NCI-H2029 treated with DMSO at 0.1 percent for 48 hours (cell line): Measurements from ENCODE around the gene ZFYVE28.

Experiments
- DNase-seq: peaks from one replicate; lab custom pipeline; 2025; lab: John Stamatoyannopoulos, UW

ZFYVE28 gene

GRCh38 chr4:2271279-2272025 is 147.0 kb downstream of the ZFYVE28 start:
- DNase-seq: no peak

GRCh38 chr4:2270341-2271165 is 147.9 kb downstream of the ZFYVE28 start:
- no peak for DNase-seq

GRCh38 chr4:2269618-2270163 is 148.8 kb downstream of the ZFYVE28 start:
- DNase-seq: no peak

GRCh38 chr4:2269206-2269531 is 149.3 kb downstream of the ZFYVE28 start:
- no peak for DNase-seq

DNA sequence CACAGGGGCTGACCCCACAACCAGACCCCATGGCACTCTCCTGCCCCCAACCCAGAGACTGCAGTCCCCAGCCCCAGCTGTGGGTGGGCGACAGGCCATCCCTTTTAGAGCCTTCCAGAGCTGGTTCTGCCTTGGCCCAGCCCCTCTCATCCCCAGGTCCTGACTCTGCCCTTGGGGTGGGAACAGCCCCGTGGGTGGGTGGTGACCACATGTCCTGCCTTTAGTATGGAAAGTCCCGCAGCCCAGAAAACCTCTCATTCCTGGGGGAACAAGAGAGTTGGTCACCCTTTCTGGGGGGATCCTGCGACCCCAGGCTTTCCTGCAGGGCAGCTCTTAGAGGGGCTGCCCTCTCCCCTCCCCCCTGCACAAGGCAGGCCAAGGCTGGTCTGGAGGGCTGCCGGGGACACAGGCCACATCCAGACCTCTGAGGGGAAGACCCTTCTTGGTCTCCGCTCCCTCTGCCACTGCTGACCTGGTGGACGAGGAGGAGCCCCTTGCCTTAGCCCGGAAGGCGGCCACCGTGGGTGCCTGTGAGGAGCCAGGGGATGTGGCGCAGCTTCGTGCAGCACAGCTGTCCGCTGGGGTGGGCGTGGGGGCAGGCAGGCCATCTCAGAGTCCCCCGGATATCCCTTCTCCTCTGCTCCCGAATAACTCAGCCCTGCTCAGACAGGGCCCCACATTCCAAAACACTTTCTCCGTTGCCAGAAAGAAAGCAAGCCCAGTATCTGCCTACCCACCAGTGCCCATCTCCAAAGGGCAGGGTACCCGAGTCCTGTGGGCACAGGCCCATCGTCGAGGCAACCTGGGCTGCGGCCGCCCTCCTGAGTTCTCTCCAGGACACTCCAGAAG is 149.9 kb downstream of the ZFYVE28 start:
- no peak for DNase-seq

- no peak for DNase-seq
Observed at GRCh38 chr4:2267841-2268240, 150.6 kb downstream of the ZFYVE28 start.

- no peak for DNase-seq
Observed at GRCh38 chr4:2267320-2267811, 151.1 kb downstream of the ZFYVE28 start.

DNA sequence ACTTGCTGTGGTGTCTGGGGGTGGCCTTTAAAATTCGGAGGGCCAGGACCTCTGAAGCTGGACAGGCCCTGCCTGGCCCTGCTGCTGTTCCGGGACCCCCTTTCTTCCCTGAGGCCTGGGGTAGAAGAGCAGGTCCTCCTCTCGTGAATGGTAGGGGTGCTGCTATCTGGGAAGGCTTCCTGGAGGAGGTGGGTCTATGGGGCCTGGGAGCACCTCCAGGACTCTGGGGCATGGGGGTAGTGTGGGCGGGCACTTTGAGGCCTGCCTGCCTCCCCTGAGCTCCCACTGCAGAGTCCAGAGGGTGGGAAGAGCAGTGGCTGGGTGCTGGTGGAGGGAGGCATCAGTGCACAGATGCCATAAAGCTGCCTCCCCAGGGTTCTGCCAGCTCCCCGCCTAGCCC is 151.6 kb downstream of the ZFYVE28 start:
- no peak for DNase-seq

- no peak for DNase-seq
Observed at GRCh38 chr4:2266181-2266580, 152.3 kb downstream of the ZFYVE28 start.

- no peak for DNase-seq
Observed at GRCh38 chr4:2265113-2266110, 153.0 kb downstream of the ZFYVE28 start.

- no peak for DNase-seq
Observed at GRCh38 chr4:2264481-2265041, 153.9 kb downstream of the ZFYVE28 start.

GRCh38 chr4:2263926-2264321 is 154.5 kb downstream of the ZFYVE28 start:
- DNase-seq: peak; percentile 11

DNA sequence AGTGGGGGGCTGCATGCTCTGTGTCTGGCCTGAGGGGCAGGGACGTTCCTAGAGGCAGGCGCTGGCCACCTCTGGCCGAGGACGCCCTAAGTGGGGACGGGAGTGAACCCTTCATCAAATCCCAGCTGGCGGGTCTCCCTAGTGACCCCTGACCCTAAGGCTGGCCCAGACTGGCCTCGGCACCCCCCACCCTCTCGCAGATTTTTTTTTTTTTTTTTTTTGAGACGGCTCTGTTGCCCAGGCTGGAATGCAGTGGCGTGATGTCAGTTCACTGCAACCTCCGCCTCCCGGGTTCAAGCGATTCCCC is 155.5 kb downstream of the ZFYVE28 start:
- no peak for DNase-seq

- peak; percentile 89 for DNase-seq
Observed at GRCh38 chr4:2262145-2262943, 156.1 kb downstream of the ZFYVE28 start.

DNA sequence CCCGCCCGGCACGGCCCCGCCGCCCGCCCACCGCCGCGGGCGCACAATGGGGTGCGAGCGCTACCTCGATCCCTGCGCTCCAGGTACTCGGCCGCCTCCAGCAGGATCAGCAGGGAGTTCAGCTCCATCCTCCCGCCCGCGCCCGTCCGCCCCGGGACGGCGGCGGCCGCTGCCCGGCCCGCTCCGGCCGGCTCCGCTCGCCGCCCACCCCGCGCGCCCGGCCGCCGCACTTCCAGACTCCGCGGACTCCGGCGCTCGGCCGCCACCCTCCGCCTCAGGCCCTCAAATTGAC is 156.6 kb downstream of the ZFYVE28 start, which contains the start of gene MXD4:
Gene MXD4 (minus strand): TSS at position 257 of the 292 bp plus-strand sequence. CDS start 129 bp downstream, at position 128.
- no peak for DNase-seq

GRCh38 chr4:2261110-2261852 is 157.2 kb downstream of the ZFYVE28 start:
- no peak for DNase-seq

DNA sequence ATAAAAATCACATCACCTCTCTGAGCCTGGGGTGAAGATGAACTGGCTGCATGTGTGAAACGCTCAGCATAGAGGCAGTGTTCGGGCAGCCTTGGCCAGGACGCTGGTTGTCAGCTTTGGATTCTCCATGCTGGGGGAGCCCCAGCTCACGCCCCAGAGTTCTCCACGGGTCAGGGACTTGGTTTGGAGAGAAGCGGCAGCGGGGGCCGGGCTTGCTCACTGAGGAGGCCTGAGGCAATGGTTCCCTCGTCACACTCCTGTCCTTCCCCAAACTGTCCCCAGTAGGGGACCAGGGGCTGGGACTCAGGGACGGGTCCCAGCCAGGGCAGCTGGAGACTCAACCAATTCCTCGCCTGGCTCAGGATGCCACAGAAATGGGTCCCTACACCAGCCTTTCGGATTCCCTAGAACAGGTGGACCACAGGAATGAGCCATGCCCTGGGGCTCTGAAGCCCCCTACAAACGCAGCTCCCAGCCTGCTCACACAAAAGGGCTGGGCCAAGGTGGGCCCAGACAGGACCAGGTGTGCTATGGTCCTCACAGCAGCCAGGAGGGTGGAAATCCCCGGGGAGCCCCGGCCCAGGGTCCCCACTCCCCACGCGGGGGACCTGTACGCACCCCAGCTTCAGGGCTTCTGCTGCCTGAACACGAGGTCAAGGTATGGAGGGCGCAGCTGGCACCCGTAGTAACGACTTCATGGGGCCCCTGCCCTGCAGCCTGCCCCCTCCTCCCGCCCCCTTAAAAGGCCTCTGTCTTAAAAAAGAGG is 157.9 kb downstream of the ZFYVE28 start:
- no peak for DNase-seq

DNA sequence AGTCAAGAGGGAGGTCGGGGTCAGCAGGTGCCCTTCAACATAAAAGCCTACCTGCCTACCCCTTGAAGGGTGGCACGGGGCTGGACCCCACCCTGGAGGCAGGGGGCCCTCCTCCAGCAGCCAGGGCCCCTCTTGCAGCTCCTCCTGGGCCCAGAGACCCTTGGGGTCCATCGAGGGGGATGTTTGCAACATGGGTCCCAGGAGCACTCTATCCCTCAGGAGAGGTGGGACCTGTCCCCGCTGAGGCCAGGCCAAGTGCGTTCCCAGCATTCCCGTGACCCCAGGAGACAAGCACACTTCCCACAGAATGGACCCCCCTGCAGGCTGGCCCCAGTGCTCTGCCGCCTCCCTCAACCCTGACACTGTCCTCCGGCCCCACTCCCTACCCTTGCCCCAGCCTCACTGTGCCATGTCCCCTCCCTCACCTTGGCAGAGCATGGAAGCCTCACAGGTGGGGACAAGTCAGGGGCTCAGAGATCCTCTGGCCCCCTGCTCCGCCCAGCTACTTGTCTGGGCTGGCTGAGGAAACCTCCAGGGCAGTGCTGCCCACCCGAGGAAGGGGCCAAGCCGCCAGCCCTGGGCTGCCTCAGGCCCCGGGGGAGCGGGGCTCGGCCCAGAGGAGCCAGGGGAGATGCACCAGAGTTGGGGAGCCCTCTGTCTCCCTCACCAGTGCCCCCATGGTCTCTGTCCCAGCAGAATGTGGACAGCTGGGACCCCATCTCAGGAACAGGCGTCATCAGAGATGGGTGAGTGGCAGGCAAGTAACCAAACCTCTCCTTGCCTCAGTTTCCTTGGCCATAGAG is 158.7 kb downstream of the ZFYVE28 start:
- DNase-seq: no peak
